IPS DF 4.7 (cell line): ENCODE results near the gene CTIF.

Source experiments
- DNase-seq: peaks from one replicate; pipeline ENCODE4 v3.0.0-alpha.2; 2013; ENCODE audit warnings: low spot score; ENCODE audit errors: extremely low read depth

Gene CTIF

GRCh38 chr18:48896326-48896874 lies 357.6 kb downstream of the CTIF start:
- DNase-seq, result no peak

- no peak for DNase-seq
Measured at GRCh38 chr18:48896875-48897511, 358.2 kb downstream of the CTIF start.

- DNase-seq, result no peak
Measured at GRCh38 chr18:48897531-48897930, 358.7 kb downstream of the CTIF start.

- no peak for DNase-seq
Measured at GRCh38 chr18:48898521-48898920, 359.7 kb downstream of the CTIF start.

GRCh38 chr18:48899558-48900174 lies 360.8 kb downstream of the CTIF start:
- no peak for DNase-seq

GRCh38 chr18:48900469-48900868 lies 361.6 kb downstream of the CTIF start:
- DNase-seq, result no peak

GRCh38 chr18:48901145-48902022 lies 362.6 kb downstream of the CTIF start:
- no peak for DNase-seq

- no peak for DNase-seq
Measured at GRCh38 chr18:48902023-48902855, 363.4 kb downstream of the CTIF start.

GRCh38 chr18:48902856-48903601 lies 364.2 kb downstream of the CTIF start:
- no peak for DNase-seq

- DNase-seq, result no peak
Measured at GRCh38 chr18:48904091-48904490, 365.3 kb downstream of the CTIF start.

- DNase-seq, result no peak
Measured at GRCh38 chr18:48904847-48905394, 366.1 kb downstream of the CTIF start.

- DNase-seq, result no peak
Measured at GRCh38 chr18:48905513-48905912, 366.7 kb downstream of the CTIF start.

GRCh38 chr18:48908916-48909315 lies 370.1 kb downstream of the CTIF start:
- no peak for DNase-seq

- DNase-seq, result no peak
Measured at GRCh38 chr18:48909721-48910120, 370.9 kb downstream of the CTIF start.

GRCh38 chr18:48910972-48911545 lies 372.2 kb downstream of the CTIF start:
- DNase-seq, result no peak
